Stimulated activated CD8-positive, alpha-beta memory T cell treated with anti-CD3 and anti-CD28 coated beads, Interleukin-7, amount 100 ng/mL, for 48 hours (primary cell): ENCODE results near the gene BCHE.

Experiments used
- DNase-seq, 2 donors: peaks; one replicate each; pipeline ENCODE4 v3.0.0-alpha.2; 2020; ENCODE audit warnings: low read depth in 1 of 2; ENCODE audit errors: extremely low read depth in 1 of 2

Gene BCHE

DNA sequence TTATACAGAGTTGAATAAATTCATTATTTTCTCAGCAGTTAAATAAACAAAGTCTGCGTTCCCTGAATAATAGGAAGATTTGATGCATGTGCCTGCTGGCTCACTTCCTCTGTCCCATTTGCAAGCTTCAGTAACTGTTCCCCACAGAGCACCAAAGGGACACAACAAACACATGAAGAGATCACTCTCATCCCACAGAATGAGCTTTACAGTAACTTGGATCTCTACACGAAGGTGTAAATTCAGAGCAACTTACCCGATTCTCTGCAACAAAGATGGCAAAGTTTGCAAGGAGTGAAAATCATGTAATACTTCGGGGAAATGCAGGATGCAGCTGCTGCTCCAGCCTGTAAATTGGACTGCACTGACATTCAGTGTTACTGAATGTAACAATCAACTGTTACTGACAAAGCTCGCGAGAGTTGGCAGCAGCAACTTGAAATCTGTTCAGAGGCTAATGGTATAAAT lies at the start of gene BCHE:
TSS of gene BCHE (minus strand) at position 366 of the 468 bp plus-strand sequence. CDS start 6,390 bp downstream, outside the sequence.
- no peak for DNase-seq

DNA sequence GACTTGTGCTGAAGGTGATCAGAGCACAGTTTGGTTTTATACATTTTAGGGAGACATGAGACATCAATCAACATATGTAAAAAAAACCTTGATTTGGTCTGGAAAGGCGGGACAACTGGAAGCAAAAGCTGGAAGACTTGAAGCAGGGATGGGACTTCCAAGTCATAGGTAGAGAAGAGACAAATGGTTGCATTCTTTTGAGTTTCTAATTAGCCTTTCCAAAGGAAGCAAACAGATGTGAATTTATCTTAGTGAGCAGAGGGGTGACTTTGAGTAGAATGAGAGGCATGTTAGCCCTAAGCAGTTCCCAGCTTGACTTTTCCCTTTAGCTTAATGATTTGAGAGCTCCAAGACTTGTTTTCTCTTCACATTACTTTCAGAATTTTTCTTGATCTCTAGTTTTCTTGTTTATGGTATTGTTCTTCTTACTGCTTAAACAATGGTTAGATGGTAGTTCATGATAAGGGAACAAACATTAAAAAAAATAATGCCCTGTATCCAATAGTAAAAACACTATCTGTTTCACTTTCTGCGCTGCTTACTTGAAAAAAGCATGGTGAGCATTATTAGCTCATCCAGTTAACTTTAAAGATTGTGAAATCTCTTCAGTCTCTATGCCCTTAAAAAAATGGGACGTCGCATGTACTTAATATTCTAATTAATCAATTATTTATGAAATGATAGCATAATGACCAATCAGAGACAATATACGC lies 48.5 kb upstream of the BCHE start:
- DNase-seq = no peak

DNA sequence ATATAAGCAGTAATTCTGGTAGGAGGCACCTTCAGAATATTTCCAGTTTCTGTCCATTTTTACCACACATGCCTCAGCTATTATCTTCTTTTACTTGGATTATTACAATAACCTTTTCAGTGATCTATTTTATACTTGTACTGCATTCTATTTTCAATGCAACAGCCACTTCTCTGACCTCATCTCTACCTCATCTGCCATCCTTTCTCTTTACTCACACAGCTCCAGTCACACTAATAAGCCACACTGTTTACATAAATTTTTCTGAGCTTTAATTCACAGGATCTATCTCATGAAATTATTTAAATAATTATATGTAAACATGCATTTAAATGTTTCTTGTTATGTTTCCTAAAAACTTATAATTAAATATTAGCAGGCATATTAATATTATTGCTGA lies 47.3 kb upstream of the BCHE start:
- no peak for DNase-seq

DNA sequence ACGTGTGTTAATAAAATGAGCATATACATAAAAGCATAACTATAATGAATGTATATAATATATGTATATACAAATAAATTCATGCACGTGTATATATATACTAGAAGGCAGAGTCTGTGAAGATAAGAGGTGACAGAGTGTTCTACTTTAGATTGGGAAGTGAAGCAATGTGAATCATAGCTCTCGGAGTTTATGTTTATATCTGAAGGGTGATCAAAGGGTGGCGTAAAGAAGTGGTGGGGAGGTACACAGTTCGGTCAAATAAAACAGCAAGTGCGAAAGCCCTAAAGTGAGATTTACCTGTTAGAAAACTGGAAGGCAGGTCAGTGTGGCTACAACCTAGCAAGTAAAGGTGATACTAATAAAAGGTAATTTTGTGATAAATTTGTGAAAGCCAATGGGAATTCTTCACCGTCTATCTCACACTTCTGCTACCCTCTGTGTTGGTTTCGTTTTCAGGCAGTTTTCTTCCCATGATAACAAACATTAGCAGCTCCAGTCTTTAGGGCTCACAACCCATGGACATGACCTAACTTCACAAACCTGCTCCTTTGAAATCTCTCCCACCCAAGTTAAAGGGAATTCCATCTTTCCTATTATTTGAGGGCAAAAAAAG lies 46.7 kb upstream of the BCHE start:
- no peak for DNase-seq

DNA sequence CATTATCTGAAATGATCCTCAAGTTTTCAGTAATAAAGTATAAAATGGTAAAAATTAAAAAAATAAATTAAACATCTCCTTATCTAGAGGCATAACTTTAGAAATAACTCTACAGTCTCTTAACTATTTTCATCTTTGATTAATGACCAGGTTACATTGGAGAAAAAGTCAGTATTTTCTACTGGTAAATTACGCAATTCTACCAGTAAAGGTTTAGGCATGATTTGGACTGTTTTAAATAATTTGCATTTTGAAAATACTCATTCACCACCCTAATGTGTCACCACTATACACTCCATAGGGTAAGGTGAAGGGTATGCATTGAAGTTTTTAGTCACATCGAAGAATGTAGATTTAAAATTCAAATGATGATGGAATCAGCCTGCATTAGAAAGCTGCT lies 45.9 kb upstream of the BCHE start:
- no peak for DNase-seq

DNA sequence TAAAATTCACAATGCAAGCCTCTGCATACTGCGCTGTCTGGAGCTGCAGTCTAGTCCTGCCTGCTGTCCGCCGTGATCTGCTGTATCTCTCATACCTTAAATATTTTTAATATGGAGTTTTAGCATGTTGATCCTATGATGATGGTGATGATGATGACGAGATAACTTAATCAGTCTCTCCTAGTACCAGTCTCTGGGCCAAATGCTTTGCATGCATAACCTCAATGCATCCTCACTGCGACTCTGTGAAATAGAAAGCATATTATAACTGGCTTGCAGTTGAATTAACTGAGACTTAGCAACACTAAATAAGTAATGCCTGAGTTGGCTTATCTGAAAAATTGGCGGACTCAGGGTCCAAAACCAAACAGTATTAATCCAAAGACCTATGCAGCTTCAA lies 38.4 kb upstream of the BCHE start:
- no peak for DNase-seq

DNA sequence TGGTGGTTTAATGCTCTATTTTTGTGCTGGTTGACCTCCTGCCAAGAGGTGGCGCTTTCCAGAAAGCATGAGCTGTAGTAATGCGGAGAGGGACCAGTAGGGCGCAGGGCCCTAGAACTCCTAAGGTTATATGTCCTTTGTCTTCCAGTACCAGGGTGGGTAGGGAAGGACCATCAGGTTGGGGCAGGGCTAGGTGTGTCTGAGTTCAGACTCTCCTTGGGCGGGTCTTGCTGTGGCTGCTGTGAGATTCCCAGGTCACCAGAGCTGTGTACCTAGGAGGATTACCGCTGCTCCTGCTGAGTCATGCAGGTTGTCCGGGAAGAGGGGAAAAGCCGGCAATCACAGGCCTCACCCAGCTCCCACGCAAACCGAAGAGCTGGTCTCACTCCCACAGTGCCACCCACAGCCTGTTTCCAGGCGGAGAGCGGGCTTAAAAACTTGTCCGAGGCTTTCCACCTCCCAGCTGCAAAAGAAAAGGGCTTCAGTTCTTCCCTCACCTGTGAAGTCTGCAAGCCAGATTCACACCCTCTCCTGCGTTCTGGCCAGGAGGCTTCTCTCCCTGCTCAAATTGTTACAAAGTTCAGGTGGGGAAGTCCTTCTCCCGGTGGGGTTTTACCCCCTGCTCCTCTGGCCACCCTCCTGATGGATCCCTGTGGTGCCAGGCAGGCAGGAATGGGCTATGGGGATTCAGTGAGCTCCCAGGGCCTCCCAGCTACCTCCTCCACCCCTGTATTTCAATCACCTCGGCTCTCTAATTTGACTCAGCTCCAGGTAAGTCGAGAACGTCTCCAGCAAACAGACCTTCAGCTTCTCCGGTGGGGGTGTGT lies 37.7 kb upstream of the BCHE start:
- no peak for DNase-seq

DNA sequence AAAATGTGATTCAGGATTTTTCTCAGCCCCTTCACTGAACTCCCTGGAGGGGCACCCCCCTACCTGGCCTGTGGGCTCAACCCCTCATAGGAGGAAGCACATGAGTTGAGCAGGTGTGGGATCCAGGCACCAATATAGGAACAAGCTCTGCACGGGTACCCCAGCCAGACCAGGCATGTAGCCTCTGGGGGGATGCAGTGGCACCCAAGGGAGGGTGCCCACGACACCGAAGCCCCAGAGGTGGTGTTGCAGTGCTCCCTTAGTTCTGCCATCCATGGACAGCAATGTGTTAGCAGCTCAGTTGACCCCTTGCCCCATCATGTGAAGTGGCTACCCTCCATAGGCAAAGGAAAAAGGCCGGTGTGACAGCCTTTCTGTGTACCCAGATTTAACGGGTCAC lies 30.9 kb upstream of the BCHE start:
- no peak for DNase-seq

DNA sequence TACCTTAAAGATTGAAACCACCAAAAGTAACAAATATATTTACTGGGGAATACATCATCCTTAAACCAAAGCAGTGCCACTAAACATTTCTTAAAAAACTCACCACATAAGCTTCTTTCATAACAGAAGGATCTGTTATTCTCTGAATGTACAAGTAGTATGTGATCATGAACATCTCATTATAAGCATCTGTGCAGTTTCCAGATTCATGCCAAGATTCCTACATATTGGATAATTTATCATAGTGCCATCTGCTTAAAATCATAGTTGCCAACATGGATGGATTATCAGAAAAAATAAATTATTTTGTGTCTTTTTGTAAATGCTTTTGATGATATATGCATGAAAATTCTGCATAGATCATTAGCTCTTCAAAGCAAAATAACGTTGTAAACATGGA lies 21.8 kb upstream of the BCHE start:
- no peak for DNase-seq

- DNase-seq = no peak
Observed at GRCh38 chr3:165855581-165855980, 18.4 kb upstream of the BCHE start.

DNA sequence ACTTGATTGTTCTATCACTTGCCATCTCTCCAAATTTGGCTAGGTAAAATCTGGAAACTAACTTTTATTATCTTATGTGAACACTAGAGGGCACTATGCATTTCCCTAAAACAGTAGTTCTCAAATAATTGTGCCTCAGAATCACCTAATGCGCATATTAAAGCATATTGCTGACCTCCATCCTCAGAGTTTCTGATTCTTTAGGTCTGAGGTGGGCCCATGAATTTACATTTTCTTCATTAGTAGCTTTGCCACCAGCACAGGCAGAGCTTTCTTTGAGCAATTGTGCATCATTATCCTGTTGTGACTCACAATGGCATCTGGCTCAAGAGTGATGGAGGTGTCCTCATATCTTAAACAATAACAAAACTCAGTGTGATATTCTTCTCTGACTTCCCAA lies 17.5 kb upstream of the BCHE start:
- DNase-seq = no peak

DNA sequence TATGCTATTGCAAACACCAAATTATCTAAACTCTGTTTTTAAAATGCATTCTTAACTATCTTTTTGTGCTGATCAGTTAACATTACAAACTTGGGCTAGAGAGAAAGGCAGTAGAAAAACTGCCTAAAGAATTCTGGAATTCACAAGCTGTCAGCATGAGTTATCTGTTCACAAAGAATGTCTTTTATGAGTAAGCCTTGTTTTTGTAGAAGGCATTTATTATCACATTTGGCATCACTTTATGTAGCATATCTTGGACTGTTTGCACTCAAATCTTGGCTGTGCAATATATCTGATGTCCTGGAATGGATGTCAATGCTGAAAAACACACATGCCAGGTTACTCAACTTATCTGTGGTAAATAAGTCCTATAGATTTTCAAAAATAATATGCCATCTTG lies 15.5 kb upstream of the BCHE start:
- no peak for DNase-seq

GRCh38 chr3:165852191-165852590 lies 15.0 kb upstream of the BCHE start:
- no peak for DNase-seq

- no peak for DNase-seq
Observed at GRCh38 chr3:165846056-165846455, 8.8 kb upstream of the BCHE start.

GRCh38 chr3:165839296-165840076 lies 2.3 kb upstream of the BCHE start:
- no peak for DNase-seq

DNA sequence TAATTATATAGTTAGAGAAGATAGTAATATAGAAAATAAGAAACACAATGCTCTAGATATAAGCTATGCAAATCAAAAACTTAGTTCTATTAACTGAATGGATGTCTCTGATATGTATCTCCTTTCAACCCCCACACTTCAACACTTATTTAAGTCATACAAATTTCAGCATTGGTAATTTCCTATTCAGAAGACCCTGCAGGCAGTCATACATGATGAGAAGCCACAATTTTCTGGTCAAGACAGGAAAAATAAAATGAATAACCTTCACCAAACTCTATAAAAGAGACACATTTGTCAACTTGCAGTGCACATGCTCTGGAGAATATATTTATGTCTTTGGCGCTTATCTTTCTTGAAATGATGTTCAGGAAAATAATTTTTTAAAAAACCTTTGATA lies 578 bp upstream of the BCHE start:
- no peak for DNase-seq

- no peak for DNase-seq
Observed at GRCh38 chr3:165835431-165835830, 1.8 kb downstream of the BCHE start.

- DNase-seq = no peak
Observed at GRCh38 chr3:165830746-165831145, 6.5 kb downstream of the BCHE start.

- DNase-seq = no peak
Observed at GRCh38 chr3:165827883-165828282, 9.3 kb downstream of the BCHE start.

- no peak for DNase-seq
Observed at GRCh38 chr3:165827233-165827632, 10.0 kb downstream of the BCHE start.

DNA sequence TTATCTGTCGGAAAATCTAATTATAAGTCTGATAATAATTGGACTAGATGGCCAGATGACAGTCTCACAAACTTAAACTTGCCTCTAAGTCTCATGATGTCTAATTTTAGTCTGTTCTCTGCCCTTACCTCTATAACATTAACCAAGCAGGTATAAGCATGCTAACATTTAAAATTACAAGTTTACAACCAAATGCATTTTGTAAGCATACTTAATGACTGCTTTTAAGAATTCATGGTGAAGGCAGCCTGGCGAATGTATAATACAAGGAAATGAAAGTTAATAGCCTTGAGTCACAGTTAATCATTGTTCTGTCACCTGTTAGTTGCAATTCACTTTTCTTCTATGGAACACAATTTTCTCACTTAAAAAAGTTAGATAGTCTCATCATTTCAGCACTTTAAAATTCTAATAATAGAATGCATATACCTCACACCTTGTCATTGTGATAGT lies 16.5 kb downstream of the BCHE start:
- DNase-seq = no peak
